ENCODE data around the gene CDH3.

The CDH3 gene

DNA sequence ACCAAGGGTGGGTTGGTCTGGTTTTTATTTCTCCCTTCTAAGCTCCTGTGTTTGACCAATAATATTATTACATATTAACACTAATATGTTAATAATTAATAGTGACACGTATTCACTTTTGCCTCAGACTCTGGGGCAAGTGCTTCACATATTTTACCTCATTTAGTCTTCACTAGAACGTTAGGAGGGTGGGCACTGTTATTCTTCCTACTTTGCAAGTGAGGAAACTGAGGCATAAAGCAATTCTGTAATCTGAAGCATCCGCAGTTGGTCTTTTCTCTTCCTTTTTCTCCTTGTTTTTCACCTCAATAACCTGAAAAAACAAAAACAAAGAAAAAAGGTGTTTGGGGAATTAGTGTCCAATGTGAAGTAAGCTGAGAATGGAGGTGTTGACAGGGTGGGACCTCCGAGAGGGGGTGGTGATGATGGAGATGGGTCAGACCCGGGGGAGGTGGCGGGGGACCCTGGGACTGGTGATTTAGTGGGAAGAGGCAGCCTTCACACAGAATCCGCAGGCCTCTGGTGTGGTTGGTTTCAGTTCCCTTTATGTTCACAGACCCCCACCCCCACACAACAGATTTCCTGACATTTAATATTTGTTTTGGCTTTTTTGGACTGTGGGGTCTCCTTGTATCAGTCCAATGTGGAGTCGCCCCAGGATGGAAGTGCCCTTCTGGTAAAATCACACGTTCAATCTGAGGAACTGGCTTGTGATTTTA, 95.7 kb downstream of the CDH3 start:
- DNase-seq, result no peak

DNA sequence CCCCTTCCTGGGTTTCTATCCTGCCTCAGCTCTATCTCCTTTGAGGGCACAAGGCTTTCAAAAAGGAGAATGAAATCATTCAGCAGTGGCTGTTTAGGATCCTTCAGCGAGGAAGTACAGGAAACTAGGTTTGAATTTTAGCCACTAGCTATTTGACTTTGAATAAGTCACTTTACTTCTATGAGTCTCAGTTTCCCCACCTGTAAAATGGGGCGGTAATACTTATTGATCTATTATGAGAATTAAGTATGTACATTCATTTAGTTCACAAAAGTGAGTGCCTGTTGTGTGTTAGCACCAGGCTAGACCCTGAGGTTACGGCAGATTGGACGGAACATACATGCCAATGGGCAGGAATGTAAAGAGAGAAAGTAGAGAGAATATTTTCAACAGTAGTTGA, 98.6 kb downstream of the CDH3 start:
- no peak for DNase-seq

GRCh38 chr16:68744744-68745280, 99.7 kb downstream of the CDH3 start:
- no peak for DNase-seq

DNA sequence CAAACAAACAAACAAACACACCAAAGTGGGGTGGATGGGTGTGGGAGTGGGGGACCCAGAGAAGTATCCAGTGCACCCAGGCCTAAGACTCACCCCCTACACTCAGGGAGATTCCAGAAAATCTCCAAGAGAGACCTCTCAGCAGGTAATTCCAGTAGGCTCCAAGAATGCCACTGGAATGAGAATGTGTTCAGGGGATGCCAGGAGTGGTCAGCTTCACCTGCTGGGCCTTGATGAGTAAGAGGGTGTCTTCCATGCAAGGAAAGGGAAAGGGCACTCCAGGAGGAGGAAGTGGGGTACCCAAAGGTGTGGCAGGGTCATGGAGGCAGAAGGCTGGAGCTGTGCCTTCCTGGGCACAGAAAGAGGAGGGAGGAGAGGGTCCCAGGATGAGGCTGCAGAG, 101.8 kb downstream of the CDH3 start:
- DNase-seq, result no peak

DNA sequence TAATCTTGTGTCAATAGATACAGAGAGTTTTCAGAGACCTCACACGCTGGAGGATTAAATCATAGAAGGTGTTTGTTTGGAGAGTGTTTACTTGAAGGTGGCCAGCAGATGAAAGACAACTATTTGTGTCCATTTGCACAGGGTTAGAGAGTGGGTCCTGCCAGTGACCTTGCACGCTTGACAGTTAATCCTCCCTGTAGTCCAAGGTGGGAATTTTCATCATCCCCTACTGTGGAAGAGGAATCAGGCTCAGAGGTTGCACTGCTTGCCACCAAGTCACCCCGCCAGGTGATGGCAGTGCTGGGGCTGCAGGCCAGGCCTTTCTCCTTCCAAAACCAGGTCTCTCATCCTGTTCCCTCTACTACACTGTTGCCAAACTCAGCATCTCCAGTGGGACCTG, 104.3 kb downstream of the CDH3 start:
- no peak for DNase-seq

All from CD4-positive, alpha-beta T cell treated with Interleukin-21 for 1 hour (primary cell).